Progenitor cell of endocrine pancreas (in vitro differentiated cells): ENCODE measurements around the gene HOXB3. TPM values are rescaled to one million over a fixed set of nuclear protein-coding genes. Genes with fewer than 3 reads are reported as not detected.

Experiments
- DNase-seq: peaks from one replicate; pipeline ENCODE4 v3.0.0; 2021; ENCODE audit warnings: low spot score; ENCODE audit not compliant: unreplicated experiment
- H3K27ac Mint-ChIP-seq: 2 replicates; pipeline ENCODE4 v1.8.0; 2021; ENCODE audit warnings: mild to moderate bottlenecking, moderate library complexity, mixed read lengths
- H3K27me3 Mint-ChIP-seq: 2 replicates; pipeline ENCODE4 v1.8.0; 2021; ENCODE audit warnings: mixed read lengths
- H3K36me3 Mint-ChIP-seq: 2 replicates; pipeline ENCODE4 v1.8.0; 2022; ENCODE audit warnings: mixed read lengths; ENCODE audit not compliant: insufficient read depth
- H3K4me1 Mint-ChIP-seq: 2 replicates; pipeline ENCODE4 v1.8.0; 2021; ENCODE audit warnings: low read depth, mixed read lengths
- H3K4me3 Mint-ChIP-seq: 2 replicates; pipeline ENCODE4 v1.8.0; 2021; ENCODE audit warnings: low read depth, mild to moderate bottlenecking, moderate library complexity, mixed read lengths
- H3K9me3 Mint-ChIP-seq: 2 replicates; pipeline ENCODE4 v1.8.0; 2021; ENCODE audit warnings: low read depth, mixed read lengths
- CTCF ChIP-seq: fragments of 200-600 bp; sonication (generic); IDR thresholded peaks from one replicate; pipeline ENCODE4 v1.5.0; 2021; ENCODE audit warnings: antibody characterized with exemption, mild to moderate bottlenecking; ENCODE audit not compliant: unreplicated experiment
- total RNA-seq: library from RNA; stranded (reverse); gene quantifications from 2 replicates; pipeline ENCODE4 v1.2.1, GENCODE V29; 2021

Gene HOXB3
- total RNA-seq, 1 donor from 2014 or later: 19.4 TPM

GRCh38 chr17:48590607-48591161, 643 bp upstream of the HOXB3 start:
- TF ChIP-seq CTCF: no peak
- Mint-ChIP-seq H3K4me1 (peaks cover 3% of the 10 kb centered on the region), H3K27me3 (peaks cover 100% of the 10 kb centered on the region), H3K9me3 (no peaks in the 10 kb centered on the region), H3K36me3 (peaks cover 1% of the 10 kb centered on the region), H3K4me3 (peak overlapping the region; percentile 63), H3K27ac (peak overlapping the region; percentile 79)
- no peak for DNase-seq

GRCh38 chr17:48589060-48589830, 796 bp downstream of the HOXB3 start:
- Mint-ChIP-seq H3K4me1 (peaks cover 4% of the 10 kb centered on the region), H3K9me3 (no peaks in the 10 kb centered on the region), H3K4me3 (peak overlapping the region; percentile 61), H3K27ac (peak overlapping the region; percentile 79), H3K27me3 (peaks cover 100% of the 10 kb centered on the region), H3K36me3 (peaks cover 1% of the 10 kb centered on the region)
- DNase-seq: no peak
- no peak for TF ChIP-seq CTCF

- H3K27me3 Mint-ChIP-seq: peaks cover 100% of the 10 kb centered on the region
These were observed 1.5 kb downstream of the HOXB3 start for GRCh38 chr17:48588528-48588927.

GRCh38 chr17:48588074-48588415, 2.0 kb downstream of the HOXB3 start:
- Mint-ChIP-seq H3K9me3 (no peaks in the 10 kb centered on the region), H3K4me1 (peaks cover 4% of the 10 kb centered on the region), H3K27ac (no peak overlapping the region), H3K36me3 (peaks cover 1% of the 10 kb centered on the region), H3K4me3 (peak overlapping the region; percentile 63), H3K27me3 (peaks cover 100% of the 10 kb centered on the region)
- no peak for DNase-seq
- TF ChIP-seq CTCF: no peak

More at GRCh38 chr17:48588528-48588927, 1.5 kb downstream of the HOXB3 start:
- H3K4me3 Mint-ChIP-seq: peak overlapping the region; percentile 61
- peaks cover 1% of the 10 kb centered on the region for H3K36me3 Mint-ChIP-seq
- peak overlapping the region; percentile 69 for H3K27ac Mint-ChIP-seq
- no peaks in the 10 kb centered on the region for H3K9me3 Mint-ChIP-seq
- DNase-seq: no peak
- TF ChIP-seq CTCF: no peak
- H3K4me1 Mint-ChIP-seq: peaks cover 4% of the 10 kb centered on the region

- peaks cover 1% of the 10 kb centered on the region for H3K36me3 Mint-ChIP-seq
- peak overlapping the region; percentile 63 for H3K4me3 Mint-ChIP-seq
- peaks cover 100% of the 10 kb centered on the region for H3K27me3 Mint-ChIP-seq
- no peaks in the 10 kb centered on the region for H3K9me3 Mint-ChIP-seq
- DNase-seq: no peak
- no peak for TF ChIP-seq CTCF
- H3K4me1 Mint-ChIP-seq: peaks cover 4% of the 10 kb centered on the region
- no peak overlapping the region for H3K27ac Mint-ChIP-seq
These were observed 2.6 kb downstream of the HOXB3 start for GRCh38 chr17:48587276-48588073.
